Measurements from ENCODE around the gene KCMF1.

KCMF1 gene

GRCh38 chr2:85073033-85073432, 102.1 kb downstream of the KCMF1 start:
- TF ChIP-seq ZNF623 (tag by site-specific recombination; IDR thresholded peaks at IDR 0.05) (no peak), MEIS1 (CRISPR knock-in tag; IDR thresholded peaks at IDR 0.05; ENCODE audit: borderline replicate concordance) (no peak), ZNF549 (tag by site-specific recombination; IDR thresholded peaks at IDR 0.05) (no peak), ZFP69B (tag by site-specific recombination; IDR thresholded peaks at IDR 0.05) (no peak), ZNF837 (tag by site-specific recombination; IDR thresholded peaks at IDR 0.05) (no peak)
- POLR2A ChIA-PET, result no interaction called here
- H3K36me3 ChIP-seq (ENCODE audit: control insufficient read depth in 2 of 2, insufficient read depth in 1 of 2, low read length in 2 of 2), result no peaks in the 10 kb centered on the region
- no peaks in the 10 kb centered on the region for H3K9me3 ChIP-seq (ENCODE audit: control insufficient read depth, insufficient read depth, low read depth, low read length)
- H3K27ac ChIP-seq (ENCODE audit: extremely low read depth, low read depth, low read length), result no peak overlapping the region
- no peaks in the 10 kb centered on the region for H3K4me1 ChIP-seq (ENCODE audit: control insufficient read depth, insufficient read depth, low read length)
- CTCF ChIA-PET, result interaction anchor here (0.6 to 2.4 kb wide), 5 partner anchors 20 to 225 kb away, joined by 3 to 10 read pairs (median 4); no protein-coding TSS in a partner anchor
- no peak overlapping the region for H3K4me3 ChIP-seq (ENCODE audit: low read depth, low read length)

- H3K4me3 ChIP-seq (ENCODE audit: low read depth, low read length), result no peak overlapping the region
- no peaks in the 10 kb centered on the region for H3K4me1 ChIP-seq (ENCODE audit: control insufficient read depth, insufficient read depth, low read length)
- H3K36me3 ChIP-seq (ENCODE audit: control insufficient read depth in 2 of 2, insufficient read depth in 1 of 2, low read length in 2 of 2), result no peaks in the 10 kb centered on the region
- CTCF ChIA-PET, result interaction anchor here (0.9 kb wide), 1 partner anchor 9 kb away, joined by 4 read pairs; no protein-coding TSS in a partner anchor
- H3K27ac ChIP-seq (ENCODE audit: extremely low read depth, low read depth, low read length), result no peak overlapping the region
- POLR2A ChIA-PET, result no interaction called here
- H3K9me3 ChIP-seq (ENCODE audit: control insufficient read depth, insufficient read depth, low read depth, low read length), result no peaks in the 10 kb centered on the region
- TF ChIP-seq ZNF48 (tag by site-specific recombination; IDR thresholded peaks at IDR 0.05) (no peak), ZNF18 (tag by site-specific recombination; IDR thresholded peaks at IDR 0.05) (no peak), RBAK (tag by site-specific recombination; IDR thresholded peaks at IDR 0.05) (no peak), PBX3 (CRISPR knock-in tag; IDR thresholded peaks at IDR 0.05) (no peak), ZNF335 (tag by site-specific recombination; conservative IDR thresholded peaks at IDR 0.05) (no peak), ZNF777 (tag by site-specific recombination; IDR thresholded peaks at IDR 0.05; ENCODE audit: borderline replicate concordance) (no peak), ZNF404 (tag by site-specific recombination; IDR thresholded peaks at IDR 0.05) (no peak), MZF1 (tag by site-specific recombination; IDR thresholded peaks at IDR 0.05; ENCODE audit: borderline replicate concordance) (no peak), ZBTB1 (tag by site-specific recombination; IDR thresholded peaks at IDR 0.05) (no peak), KLF7 (tag by site-specific recombination; IDR thresholded peaks at IDR 0.05; ENCODE audit: borderline replicate concordance) (no peak), ZNF175 (tag by site-specific recombination; IDR thresholded peaks at IDR 0.05) (no peak), HOXC10 (CRISPR knock-in tag; IDR thresholded peaks at IDR 0.05) (no peak), ZNF10 (tag by site-specific recombination; IDR thresholded peaks at IDR 0.05) (no peak), ZNF354C (tag by site-specific recombination; IDR thresholded peaks at IDR 0.05; ENCODE audit: borderline replicate concordance, low read depth) (no peak), ZNF624 (tag by site-specific recombination; IDR thresholded peaks at IDR 0.05) (no peak), BCL11B (tag by site-specific recombination; IDR thresholded peaks at IDR 0.05; ENCODE audit: low read depth) (no peak), ZNF292 (tag by site-specific recombination; IDR thresholded peaks at IDR 0.05; ENCODE audit: borderline replicate concordance, low read depth) (no peak), ZNF664 (tag by site-specific recombination; IDR thresholded peaks at IDR 0.05) (no peak), ZNF501 (tag by site-specific recombination; IDR thresholded peaks at IDR 0.05) (no peak)
- TF ChIP-seq, protein P1, sequence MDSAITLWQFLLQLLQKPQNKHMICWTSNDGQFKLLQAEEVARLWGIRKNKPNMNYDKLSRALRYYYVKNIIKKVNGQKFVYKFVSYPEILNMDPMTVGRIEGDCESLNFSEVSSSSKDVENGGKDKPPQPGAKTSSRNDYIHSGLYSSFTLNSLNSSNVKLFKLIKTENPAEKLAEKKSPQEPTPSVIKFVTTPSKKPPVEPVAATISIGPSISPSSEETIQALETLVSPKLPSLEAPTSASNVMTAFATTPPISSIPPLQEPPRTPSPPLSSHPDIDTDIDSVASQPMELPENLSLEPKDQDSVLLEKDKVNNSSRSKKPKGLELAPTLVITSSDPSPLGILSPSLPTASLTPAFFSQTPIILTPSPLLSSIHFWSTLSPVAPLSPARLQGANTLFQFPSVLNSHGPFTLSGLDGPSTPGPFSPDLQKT (IDR thresholded peaks at IDR 0.05; ENCODE audit: borderline replicate concordance, low read depth, low read length), result no peak
These were observed 105.8 kb downstream of the KCMF1 start for GRCh38 chr2:85076618-85077274.
